GM19035 (cell line): ENCODE results near the gene ENG.

ENCODE experiments used
- ATAC-seq: cut with Tn5 transposase; IDR thresholded peaks from one replicate; pipeline ENCODE4 v1.9.1; 2021; ENCODE audit not compliant: unreplicated experiment

ENG gene

GRCh38 chr9:127816362-127816725, 38.1 kb downstream of the ENG start:
- ATAC-seq: no peak

GRCh38 chr9:127815512-127816361, 38.7 kb downstream of the ENG start:
- no peak for ATAC-seq

- ATAC-seq: no peak
Measured at GRCh38 chr9:127814619-127815511, 39.6 kb downstream of the ENG start.

- ATAC-seq: no peak
Measured at GRCh38 chr9:127813686-127814226, 40.7 kb downstream of the ENG start.

GRCh38 chr9:127812936-127813675, 41.4 kb downstream of the ENG start:
- ATAC-seq: no peak

- ATAC-seq: no peak
Measured at GRCh38 chr9:127812011-127812410, 42.4 kb downstream of the ENG start.

GRCh38 chr9:127810378-127811187, 43.9 kb downstream of the ENG start:
- no peak for ATAC-seq

- no peak for ATAC-seq
Measured at GRCh38 chr9:127809540-127810377, 44.7 kb downstream of the ENG start.

- ATAC-seq: no peak
Measured at GRCh38 chr9:127809002-127809539, 45.4 kb downstream of the ENG start.

GRCh38 chr9:127808347-127809001, 46.0 kb downstream of the ENG start:
- ATAC-seq: no peak

- ATAC-seq: no peak
Measured at GRCh38 chr9:127806871-127807270, 47.6 kb downstream of the ENG start.

GRCh38 chr9:127805620-127806019, 48.8 kb downstream of the ENG start:
- ATAC-seq: no peak

GRCh38 chr9:127803507-127804352, 50.7 kb downstream of the ENG start:
- ATAC-seq: no peak

GRCh38 chr9:127802576-127803443, 51.6 kb downstream of the ENG start, which contains the start of gene FPGS:
Gene FPGS, plus strand, starts transcription at chr9:127802882. Its CDS starts 43 bp downstream, at chr9:127802925.
- peak; percentile 75 for ATAC-seq

GRCh38 chr9:127801955-127802575, 52.4 kb downstream of the ENG start:
- no peak for ATAC-seq

- ATAC-seq: no peak
Measured at GRCh38 chr9:127796852-127797370, 57.5 kb downstream of the ENG start.
